Upper lobe of left lung (tissue), 4 donors: Measurements from ENCODE around the gene SIDT2.
A peak's percentile ranks its signal among the peaks of the same experiment; 100 is the strongest.

Experiments
- CTCF ChIP-seq, 6 experiments: fragments of 450-650 bp in 4 of 6; fragments of 200-600 bp in 2 of 6; sonication (generic) in 2 of 6; IDR thresholded peaks; one replicate each; pipeline ENCODE4 v1.5.1; 2016 to 2019; ENCODE audit warnings: antibody characterized with exemption in 6 of 6
- POLR2A ChIP-seq, 4 donors: fragments of 450-650 bp; IDR thresholded peaks; one replicate each; pipeline ENCODE4 v1.5.1; 2016 to 2017; ENCODE audit warnings: antibody characterized with exemption in 4 of 4, mild to moderate bottlenecking in 2 of 4
- POLR2AphosphoS5 ChIP-seq, 2 donors: sonication (generic); formaldehyde crosslinking; IDR thresholded peaks; one replicate each; pipeline ENCODE4 v1.5.1; 2017; ENCODE audit warnings: antibody characterized with exemption in 2 of 2

GRCh38 chr11:117144477-117145392, 33.8 kb upstream of the SIDT2 start:
- peak in 1 of 6 experiments; percentile 10 for TF ChIP-seq CTCF (IDR thresholded peaks at IDR 0.05)
- TF ChIP-seq POLR2A (IDR thresholded peaks at IDR 0.05), result peak in 2 of 4 donors; percentile 13 to 35
- no peak for TF ChIP-seq POLR2AphosphoS5 (IDR thresholded peaks at IDR 0.05)
